T-helper 17 cell (primary cell): ENCODE results near the gene UTP25. TPM values are rescaled to one million over a fixed set of nuclear protein-coding genes. Genes with fewer than 3 reads are reported as not detected.

Source experiments
- ATAC-seq: fragments of 150-1000 bp; cut with Tn5 transposase; 2 replicates; pipeline ENCODE4 v1.10.0; 2021; ENCODE audit warnings: mild to moderate bottlenecking, moderate library complexity
- DNase-seq, 3 donors: peaks; one replicate each; pipeline versions ENCODE4 v3.0.0 to v3.0.0-alpha.2; 2020 to 2021
- H3K9me3 ChIP-seq: one replicate; pipeline ENCODE4 v1.7.0; 2013; ENCODE audit warnings: low read length, mild to moderate bottlenecking; ENCODE audit not compliant: control insufficient read depth, poor library complexity, severe bottlenecking
- H3K27ac Mint-ChIP-seq: one replicate; pipeline ENCODE4 v1.8.0; 2022; ENCODE audit warnings: mild to moderate bottlenecking, moderate library complexity, mixed read lengths
- H3K27me3 Mint-ChIP-seq: one replicate; pipeline ENCODE4 v1.8.0; 2022; ENCODE audit warnings: mixed read lengths
- H3K36me3 Mint-ChIP-seq: one replicate; pipeline ENCODE4 v1.8.0; 2022; ENCODE audit warnings: low read depth, mixed read lengths
- H3K4me1 Mint-ChIP-seq: one replicate; pipeline ENCODE4 v1.8.0; 2022; ENCODE audit warnings: mild to moderate bottlenecking, mixed read lengths
- H3K4me3 Mint-ChIP-seq: one replicate; pipeline ENCODE4 v1.8.0; 2022; ENCODE audit warnings: mild to moderate bottlenecking, moderate library complexity, mixed read lengths
- total RNA-seq, 4 donors: library from RNA in 2 of 4; stranded (reverse) in 2 of 4; gene quantifications; one replicate each; pipeline ENCODE4 v1.2.3 and lab custom pipeline; 2022 to 2026

UTP25 gene
- total RNA-seq, 2 donors from 2014 or later: 5.9 to 6.3 TPM

DNA sequence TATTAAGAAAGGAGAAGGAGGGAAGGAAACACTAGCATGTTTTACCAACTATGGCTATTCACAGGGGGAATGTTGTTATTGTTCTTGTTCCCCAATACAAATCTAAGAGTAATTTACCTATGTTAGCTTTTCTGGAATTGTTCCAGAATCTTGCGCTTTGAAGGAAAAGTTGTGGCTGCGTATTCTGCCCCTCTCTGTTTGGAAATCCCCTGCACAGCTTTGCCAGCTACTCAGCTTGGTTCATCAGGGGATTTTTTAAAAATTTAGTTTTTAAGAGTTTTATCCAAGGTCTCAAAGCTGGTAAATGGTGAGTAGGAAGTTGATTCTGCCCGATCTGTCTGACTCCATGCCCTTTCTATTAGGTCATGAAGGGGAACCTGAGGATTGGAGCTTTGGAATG, 12.3 kb upstream of the UTP25 start:
- Mint-ChIP-seq H3K4me1 (peaks cover 9% of the 10 kb centered on the region), H3K27ac (peak overlapping the region; percentile 85)
- ATAC-seq: peak; percentile 81

GRCh38 chr1:209815931-209816341, 11.8 kb upstream of the UTP25 start:
- DNase-seq: no peak
- Mint-ChIP-seq H3K4me1 (peaks cover 9% of the 10 kb centered on the region), H3K36me3 (peaks cover 3% of the 10 kb centered on the region), H3K4me3 (no peak overlapping the region), H3K27me3 (peaks cover 19% of the 10 kb centered on the region), H3K27ac (peak overlapping the region; percentile 85)
- no peak for ATAC-seq
- no peaks in the 10 kb centered on the region for H3K9me3 ChIP-seq

More for the DNA sequence above, 12.3 kb upstream of the UTP25 start:
- peaks cover 3% of the 10 kb centered on the region for H3K36me3 Mint-ChIP-seq
- H3K9me3 ChIP-seq: no peaks in the 10 kb centered on the region
- no peak for DNase-seq
- H3K4me3 Mint-ChIP-seq: no peak overlapping the region
- peaks cover 15% of the 10 kb centered on the region for H3K27me3 Mint-ChIP-seq

GRCh38 chr1:209816923-209817322, 10.8 kb upstream of the UTP25 start:
- ATAC-seq (no peak), DNase-seq (no peak)
- Mint-ChIP-seq H3K4me1 (peaks cover 9% of the 10 kb centered on the region), H3K36me3 (peaks cover 3% of the 10 kb centered on the region), H3K27ac (no peak overlapping the region), H3K27me3 (peaks cover 29% of the 10 kb centered on the region), H3K4me3 (no peak overlapping the region)
- no peaks in the 10 kb centered on the region for H3K9me3 ChIP-seq

- Mint-ChIP-seq H3K4me1 (peaks cover 11% of the 10 kb centered on the region), H3K4me3 (no peak overlapping the region), H3K36me3 (peaks cover 4% of the 10 kb centered on the region), H3K27ac (no peak overlapping the region), H3K27me3 (peaks cover 33% of the 10 kb centered on the region)
- DNase-seq (no peak), ATAC-seq (no peak)
- H3K9me3 ChIP-seq: no peaks in the 10 kb centered on the region
Measured at GRCh38 chr1:209817691-209818090, 10.1 kb upstream of the UTP25 start.

GRCh38 chr1:209819058-209819457, 8.7 kb upstream of the UTP25 start:
- peaks cover 16% of the 10 kb centered on the region for H3K4me1 Mint-ChIP-seq
- ATAC-seq (no peak), DNase-seq (no peak)
- H3K27me3 Mint-ChIP-seq: peaks cover 35% of the 10 kb centered on the region
- H3K4me3 Mint-ChIP-seq: no peak overlapping the region
- no peaks in the 10 kb centered on the region for H3K9me3 ChIP-seq
- peak overlapping the region; percentile 9 for H3K27ac Mint-ChIP-seq
- H3K36me3 Mint-ChIP-seq: peaks cover 8% of the 10 kb centered on the region

- ATAC-seq: no peak
- Mint-ChIP-seq H3K4me1 (peaks cover 9% of the 10 kb centered on the region), H3K27me3 (peaks cover 35% of the 10 kb centered on the region), H3K27ac (no peak overlapping the region), H3K36me3 (peaks cover 8% of the 10 kb centered on the region), H3K4me3 (no peak overlapping the region)
- no peaks in the 10 kb centered on the region for H3K9me3 ChIP-seq
- no peak for DNase-seq
Measured at GRCh38 chr1:209820986-209821385, 6.8 kb upstream of the UTP25 start.

- Mint-ChIP-seq H3K27ac (no peak overlapping the region), H3K4me1 (peaks cover 9% of the 10 kb centered on the region), H3K36me3 (peaks cover 8% of the 10 kb centered on the region), H3K4me3 (peak overlapping the region; percentile 36), H3K27me3 (peaks cover 35% of the 10 kb centered on the region)
- H3K9me3 ChIP-seq: no peaks in the 10 kb centered on the region
- DNase-seq: no peak
- no peak for ATAC-seq
Measured at GRCh38 chr1:209822706-209823105, 5.1 kb upstream of the UTP25 start.

DNA sequence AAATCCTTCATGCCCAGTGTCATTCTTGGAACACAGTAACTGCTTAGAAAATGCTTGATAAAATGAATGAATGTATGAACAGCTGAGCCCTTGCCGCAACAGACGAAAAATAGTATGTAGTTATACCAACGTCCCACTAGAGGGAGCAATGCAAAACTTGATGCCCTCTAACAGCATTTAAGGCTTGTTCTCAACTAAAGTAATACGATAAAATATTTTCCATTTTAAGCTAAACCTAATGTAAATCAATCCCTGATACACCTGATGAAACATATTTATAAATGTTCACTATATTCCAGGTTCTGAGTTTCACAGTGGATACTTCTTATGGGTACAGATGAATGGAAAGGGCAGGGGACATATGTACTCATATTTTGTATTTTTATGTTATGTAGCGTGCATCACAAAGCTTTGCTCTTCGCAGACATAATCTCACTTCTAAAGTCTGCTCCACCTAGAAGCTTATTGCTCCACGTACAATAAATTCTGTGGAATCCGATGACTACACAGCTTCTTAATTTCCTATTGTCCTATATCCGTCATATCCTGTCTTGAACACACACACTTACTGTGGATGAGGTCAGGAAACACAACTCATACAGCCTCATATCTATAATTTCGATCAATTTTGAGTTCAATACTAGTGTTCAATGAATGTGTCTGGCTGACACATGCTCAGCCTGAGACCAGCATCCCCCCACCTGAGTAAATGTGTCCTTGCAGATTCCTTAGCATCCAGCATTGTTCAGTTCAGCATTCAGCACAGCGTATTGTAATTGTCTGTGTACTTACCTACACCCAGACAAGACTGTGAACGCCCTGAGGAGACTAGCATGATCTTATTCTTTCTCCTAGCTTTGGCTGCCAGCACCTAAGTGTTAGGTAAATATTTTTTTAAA, 4.4 kb upstream of the UTP25 start:
- DNase-seq (no peak), ATAC-seq (peak; percentile 37)
- H3K9me3 ChIP-seq: no peaks in the 10 kb centered on the region
- Mint-ChIP-seq H3K4me3 (peak overlapping the region; percentile 36), H3K27ac (no peak overlapping the region), H3K27me3 (peaks cover 32% of the 10 kb centered on the region), H3K36me3 (peaks cover 8% of the 10 kb centered on the region), H3K4me1 (peaks cover 9% of the 10 kb centered on the region)

DNA sequence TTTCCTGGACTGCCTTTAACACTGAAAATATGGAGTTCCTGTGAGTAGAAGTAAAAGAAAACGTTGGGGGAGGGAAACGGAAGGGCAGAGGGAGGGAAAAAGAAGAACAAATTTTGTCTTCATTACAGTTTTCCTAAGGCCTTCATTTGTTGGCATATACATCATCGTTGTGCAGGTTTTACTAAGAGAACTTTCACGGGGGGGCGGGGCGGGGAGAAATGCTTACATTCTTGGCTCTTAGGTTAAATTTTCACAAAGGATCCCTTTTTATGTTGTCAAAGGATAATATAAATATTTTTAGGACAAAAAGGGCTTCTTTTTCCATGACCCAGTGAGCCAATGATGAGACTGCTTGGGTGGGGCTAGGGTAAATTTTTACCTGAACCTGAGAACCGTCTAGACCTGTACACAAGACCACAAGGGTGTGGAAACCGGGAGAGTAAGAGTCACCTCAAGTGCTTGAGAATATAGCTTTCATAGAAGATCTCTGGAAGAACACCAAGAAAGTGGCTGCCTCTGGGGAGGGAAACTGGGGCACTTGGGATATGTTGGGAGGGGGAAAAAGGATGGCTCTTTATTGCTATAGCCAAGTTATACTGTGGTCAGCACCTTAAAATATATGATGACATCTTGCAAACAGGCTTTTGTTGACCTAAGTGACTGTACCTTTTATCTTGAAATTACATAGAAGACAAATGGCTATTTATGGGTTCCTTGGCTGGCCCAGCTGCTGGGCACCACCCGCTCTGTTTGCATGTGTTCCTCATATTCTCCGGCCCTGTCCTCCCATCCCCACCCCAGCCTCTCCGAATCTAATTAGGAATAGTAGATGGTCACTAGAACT, 2.0 kb upstream of the UTP25 start:
- Mint-ChIP-seq H3K36me3 (peaks cover 7% of the 10 kb centered on the region), H3K27ac (no peak overlapping the region), H3K4me3 (no peak overlapping the region), H3K27me3 (peaks cover 21% of the 10 kb centered on the region), H3K4me1 (peaks cover 18% of the 10 kb centered on the region)
- ATAC-seq (no peak), DNase-seq (no peak)
- H3K9me3 ChIP-seq: no peaks in the 10 kb centered on the region

- Mint-ChIP-seq H3K36me3 (peaks cover 12% of the 10 kb centered on the region), H3K27ac (peak overlapping the region; percentile 82), H3K4me3 (peak overlapping the region; percentile 94), H3K27me3 (no peaks in the 10 kb centered on the region), H3K4me1 (peaks cover 22% of the 10 kb centered on the region)
- ATAC-seq: no peak
- no peak for DNase-seq
- no peaks in the 10 kb centered on the region for H3K9me3 ChIP-seq
Measured at GRCh38 chr1:209829716-209830115, 1.9 kb downstream of the UTP25 start.

DNA sequence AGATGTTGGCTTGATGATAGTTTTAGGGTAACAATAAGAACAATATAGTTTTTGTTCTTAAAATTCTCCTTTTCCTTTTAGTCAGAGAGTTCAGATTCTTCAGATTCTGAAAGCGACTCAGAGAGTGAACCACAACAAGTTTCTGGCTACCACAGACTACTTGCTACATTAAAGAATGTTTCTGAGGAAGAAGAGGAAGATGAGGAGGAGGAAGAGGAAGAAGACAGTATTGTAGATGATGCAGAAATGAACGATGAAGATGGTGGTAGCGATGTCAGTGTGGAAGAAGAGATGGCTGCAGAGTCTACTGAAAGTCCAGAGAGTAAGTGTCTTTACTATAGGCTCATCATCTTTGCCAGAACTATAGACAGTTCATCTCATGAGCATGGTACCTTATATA, 3.0 kb downstream of the UTP25 start:
- no peak for ATAC-seq
- Mint-ChIP-seq H3K27me3 (no peaks in the 10 kb centered on the region), H3K4me3 (no peak overlapping the region), H3K27ac (no peak overlapping the region), H3K4me1 (peaks cover 22% of the 10 kb centered on the region), H3K36me3 (peaks cover 12% of the 10 kb centered on the region)
- H3K9me3 ChIP-seq: no peaks in the 10 kb centered on the region
- no peak for DNase-seq

DNA sequence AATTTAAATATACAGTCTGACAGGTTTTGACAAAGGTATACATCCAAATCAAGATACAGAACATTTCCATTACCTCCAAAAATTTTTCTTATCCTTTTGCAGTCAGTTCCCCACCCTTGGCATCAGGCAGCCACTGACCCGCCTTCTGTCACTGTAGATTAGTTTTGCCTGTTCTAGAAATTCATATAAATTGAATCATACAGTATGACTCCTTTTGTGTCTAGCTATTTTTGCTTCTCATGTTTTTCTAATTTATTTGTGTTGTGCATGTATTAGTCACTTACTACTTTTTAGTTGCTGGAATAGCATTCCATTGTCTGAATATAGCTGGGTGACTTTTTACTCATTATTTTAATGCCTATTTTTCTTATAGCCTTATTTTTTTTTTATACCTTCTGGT, 3.8 kb downstream of the UTP25 start:
- DNase-seq: no peak
- no peak for ATAC-seq
- Mint-ChIP-seq H3K4me3 (no peak overlapping the region), H3K27me3 (no peaks in the 10 kb centered on the region), H3K27ac (no peak overlapping the region), H3K36me3 (peaks cover 12% of the 10 kb centered on the region), H3K4me1 (peaks cover 22% of the 10 kb centered on the region)
- no peaks in the 10 kb centered on the region for H3K9me3 ChIP-seq

GRCh38 chr1:209835782-209836298, 8.1 kb downstream of the UTP25 start:
- no peak for DNase-seq

More at GRCh38 chr1:209835782-209836298, 8.1 kb downstream of the UTP25 start:
- Mint-ChIP-seq H3K27ac (peak overlapping the region; percentile 45), H3K27me3 (no peaks in the 10 kb centered on the region), H3K4me1 (peaks cover 23% of the 10 kb centered on the region), H3K4me3 (no peak overlapping the region), H3K36me3 (peaks cover 21% of the 10 kb centered on the region)
- no peaks in the 10 kb centered on the region for H3K9me3 ChIP-seq
- no peak for ATAC-seq
